Fibroblast of skin of left quadriceps (primary cell): ENCODE results near the gene LENEP.
A peak's percentile ranks its signal among the peaks of the same experiment; 100 is the strongest.

ENCODE experiments used
- DNase-seq, 2 experiments: peaks; one replicate each; pipeline ENCODE4 v3.0.0-alpha.2; 2013; ENCODE audit warnings: low read depth in 2 of 2

LENEP gene

GRCh38 chr1:154993572-154994268, at the start of gene LENEP:
TSS of gene LENEP (plus strand) at chr1:154993586. CDS start at chr1:154993608, 22 bp downstream.
- no peak for DNase-seq

- no peak for DNase-seq
Measured at GRCh38 chr1:154943649-154944400, 49.6 kb upstream of the LENEP start.

GRCh38 chr1:154944401-154945159, 48.8 kb upstream of the LENEP start:
- DNase-seq, result no peak

- DNase-seq, result no peak
Measured at GRCh38 chr1:154945160-154945961, 48.0 kb upstream of the LENEP start.

- DNase-seq, result no peak
Measured at GRCh38 chr1:154945962-154946850, 47.2 kb upstream of the LENEP start.

- no peak for DNase-seq
Measured at GRCh38 chr1:154948079-154948478, 45.3 kb upstream of the LENEP start.

GRCh38 chr1:154951901-154952657, 41.3 kb upstream of the LENEP start:
- no peak for DNase-seq

GRCh38 chr1:154952664-154953063, 40.7 kb upstream of the LENEP start:
- DNase-seq, result no peak

GRCh38 chr1:154953611-154954038, 39.8 kb upstream of the LENEP start:
- DNase-seq, result no peak

GRCh38 chr1:154954541-154954940, 38.8 kb upstream of the LENEP start:
- no peak for DNase-seq

GRCh38 chr1:154955039-154955717, 38.2 kb upstream of the LENEP start:
- no peak for DNase-seq

- DNase-seq, result peak; percentile 85 to 87
Measured at GRCh38 chr1:154955718-154956543, 37.5 kb upstream of the LENEP start, which contains the start of gene PBXIP1. TSS of gene PBXIP1 (minus strand) at chr1:154956099. CDS start at chr1:154953721, 2,378 bp downstream.

GRCh38 chr1:154956544-154956941, 36.8 kb upstream of the LENEP start:
- DNase-seq, result no peak

GRCh38 chr1:154957091-154957657, 36.2 kb upstream of the LENEP start:
- no peak for DNase-seq

- DNase-seq, result no peak
Measured at GRCh38 chr1:154958036-154958435, 35.4 kb upstream of the LENEP start.

GRCh38 chr1:154958681-154959425, 34.5 kb upstream of the LENEP start:
- DNase-seq, result no peak

- DNase-seq, result no peak
Measured at GRCh38 chr1:154959426-154959780, 34.0 kb upstream of the LENEP start.
